Measurements from ENCODE around the gene MAP2K5. TPM values are rescaled to one million over a fixed set of nuclear protein-coding genes. Genes with fewer than 3 reads are reported as not detected.

MAP2K5 gene
- total RNA-seq, 1 donor from 2014 or later = 25.5 TPM

- Histone ChIP-seq H3K4me3 (peak overlapping the region; percentile 55), H3K4me1 (peaks cover 52% of the 10 kb centered on the region), H3K27ac (no peak overlapping the region), H3K36me3 (no peaks in the 10 kb centered on the region), H3K27me3 (ENCODE audit: low read depth) (peaks cover 58% of the 10 kb centered on the region), H3K9me3 (no peaks in the 10 kb centered on the region)
- ATAC-seq (no peak), DNase-seq (no peak)
- no peak for TF ChIP-seq CTCF (IDR thresholded peaks at IDR 0.05)
- intact Hi-C loops (cut with DNase I) = loop anchor here (2.0 kb wide), 1 partner anchor 379 kb away; no protein-coding TSS in a partner anchor
These were observed 293.0 kb downstream of the MAP2K5 start for GRCh38 chr15:67835297-67836133.

GRCh38 chr15:67836134-67836455 is 293.6 kb downstream of the MAP2K5 start:
- TF ChIP-seq CTCF (IDR thresholded peaks at IDR 0.05) = no peak
- no peak overlapping the region for H3K27ac ChIP-seq
- intact Hi-C loops (cut with DNase I) = loop anchor here (2.0 kb wide), 1 partner anchor 379 kb away; no protein-coding TSS in a partner anchor
- ATAC-seq = no peak
- no peak for DNase-seq
- no peaks in the 10 kb centered on the region for H3K36me3 ChIP-seq
- peaks cover 56% of the 10 kb centered on the region for H3K4me1 ChIP-seq
- H3K4me3 ChIP-seq = peak overlapping the region; percentile 55
- H3K9me3 ChIP-seq = no peaks in the 10 kb centered on the region
- peaks cover 52% of the 10 kb centered on the region for H3K27me3 ChIP-seq (ENCODE audit: low read depth)

GRCh38 chr15:67836477-67836876 is 294.0 kb downstream of the MAP2K5 start:
- H3K27ac ChIP-seq = no peak overlapping the region
- no peaks in the 10 kb centered on the region for H3K9me3 ChIP-seq
- intact Hi-C loops (cut with DNase I) = loop anchor here (2.0 kb wide), 1 partner anchor 380 kb away; no protein-coding TSS in a partner anchor
- H3K4me1 ChIP-seq = peaks cover 60% of the 10 kb centered on the region
- H3K4me3 ChIP-seq = peak overlapping the region; percentile 55
- H3K27me3 ChIP-seq (ENCODE audit: low read depth) = peaks cover 48% of the 10 kb centered on the region
- peak; percentile 89 for TF ChIP-seq CTCF (IDR thresholded peaks at IDR 0.05)
- DNase-seq (no peak), ATAC-seq (no peak)
- H3K36me3 ChIP-seq = no peaks in the 10 kb centered on the region

GRCh38 chr15:67836955-67837354 is 294.5 kb downstream of the MAP2K5 start:
- peaks cover 62% of the 10 kb centered on the region for H3K4me1 ChIP-seq
- H3K9me3 ChIP-seq = no peaks in the 10 kb centered on the region
- peaks cover 44% of the 10 kb centered on the region for H3K27me3 ChIP-seq (ENCODE audit: low read depth)
- no peak overlapping the region for H3K27ac ChIP-seq
- DNase-seq (no peak), ATAC-seq (no peak)
- H3K36me3 ChIP-seq = no peaks in the 10 kb centered on the region
- intact Hi-C loops (cut with DNase I) = loop anchor here (2.0 kb wide), 1 partner anchor 380 kb away; no protein-coding TSS in a partner anchor
- H3K4me3 ChIP-seq = no peak overlapping the region
- TF ChIP-seq CTCF (IDR thresholded peaks at IDR 0.05) = no peak

- no peak for TF ChIP-seq CTCF (IDR thresholded peaks at IDR 0.05)
- H3K4me3 ChIP-seq = peak overlapping the region; percentile 82
- no peaks in the 10 kb centered on the region for H3K36me3 ChIP-seq
- intact Hi-C loops (cut with DNase I) = no loop called here
- H3K4me1 ChIP-seq = peaks cover 58% of the 10 kb centered on the region
- ATAC-seq (peak; percentile 67 to 71), DNase-seq (peak; percentile 86)
- H3K27me3 ChIP-seq (ENCODE audit: low read depth) = peaks cover 25% of the 10 kb centered on the region
- no peaks in the 10 kb centered on the region for H3K9me3 ChIP-seq
- peak overlapping the region; percentile 98 for H3K27ac ChIP-seq
These were observed 296.4 kb downstream of the MAP2K5 start for GRCh38 chr15:67838789-67839332.
